OCI-M1 (cell line): ENCODE results near the gene PDE9A.
"Not testable (repeated sequence)": the region's sequence is repeated elsewhere in the genome, so short reads cannot be mapped to it uniquely, and the experiment has no call there.

Source experiments
- DNase-seq: peaks from one replicate; lab custom pipeline; 2025; lab: John Stamatoyannopoulos, UW

Gene PDE9A

DNA sequence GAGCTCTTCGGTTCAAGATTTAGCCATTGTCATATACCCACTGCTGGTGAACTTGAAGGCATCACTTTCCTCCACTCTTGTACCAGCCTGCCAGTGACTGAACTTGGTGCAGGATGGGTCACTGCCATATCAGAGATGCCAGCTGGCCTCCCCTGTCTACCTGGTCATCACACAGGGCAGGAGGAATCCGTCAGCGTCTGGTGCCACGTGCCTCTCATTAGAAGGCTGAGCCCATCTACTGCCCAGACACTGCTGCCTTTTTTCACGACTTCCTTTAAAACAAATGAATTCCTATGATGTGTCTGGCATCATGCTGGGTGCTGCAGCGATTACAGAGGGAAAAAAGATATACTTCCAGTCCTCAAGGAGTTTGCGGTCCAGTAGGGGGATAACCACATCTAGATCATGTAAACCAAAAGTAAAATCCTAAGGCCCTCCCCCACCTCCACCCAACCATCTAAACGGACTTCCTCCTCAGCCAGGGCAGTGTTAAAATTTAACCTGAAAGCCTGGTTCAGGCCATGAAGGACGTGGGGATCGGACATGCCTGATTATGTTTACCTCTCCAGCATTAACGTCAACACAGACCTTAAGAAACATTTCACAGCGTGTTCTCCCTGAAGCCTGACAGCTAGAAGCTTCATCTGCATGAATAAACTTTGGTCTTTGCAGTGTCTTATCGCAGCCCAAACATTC lies 29.2 kb upstream of the PDE9A start:
- DNase-seq: peak; percentile 60

DNA sequence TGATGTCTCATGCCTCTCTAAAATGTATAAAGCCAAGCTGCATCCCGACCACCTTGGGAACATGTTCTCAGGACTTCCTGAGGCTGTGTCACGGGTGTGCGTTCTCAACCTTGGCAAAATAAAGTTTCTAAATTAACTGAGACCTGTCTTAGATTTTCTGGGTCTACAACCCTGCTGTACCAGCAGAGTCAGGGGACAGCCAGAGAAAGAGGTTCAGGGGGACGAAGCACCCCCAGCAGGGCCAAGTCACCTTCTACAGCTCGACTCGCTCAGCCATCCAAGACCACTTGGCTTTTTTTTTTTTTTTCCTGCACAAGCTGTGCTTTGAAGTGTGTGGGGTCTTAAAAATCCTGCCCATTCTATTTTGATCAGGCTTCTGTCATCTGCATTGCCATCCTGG lies 28.5 kb upstream of the PDE9A start:
- no peak for DNase-seq

DNA sequence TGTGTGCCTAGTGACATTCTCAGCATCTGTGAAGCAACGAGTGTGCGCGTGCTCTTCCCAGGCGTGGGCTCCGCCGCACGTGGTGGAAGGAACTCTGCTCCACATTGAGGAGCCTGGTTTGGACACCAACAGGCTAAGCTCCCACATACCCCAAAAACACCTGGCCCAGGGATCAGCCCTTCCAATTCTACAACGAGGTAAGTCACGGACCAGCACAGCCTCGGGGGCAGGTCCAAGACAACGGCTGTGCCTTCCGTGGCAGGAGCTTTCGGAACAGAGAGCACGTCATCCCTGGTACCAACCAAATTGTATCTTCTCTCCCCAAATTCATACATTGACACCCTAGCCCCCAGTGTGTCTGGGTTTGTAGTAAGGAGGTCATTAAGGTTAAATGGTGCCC lies 27.2 kb upstream of the PDE9A start:
- no peak for DNase-seq

DNA sequence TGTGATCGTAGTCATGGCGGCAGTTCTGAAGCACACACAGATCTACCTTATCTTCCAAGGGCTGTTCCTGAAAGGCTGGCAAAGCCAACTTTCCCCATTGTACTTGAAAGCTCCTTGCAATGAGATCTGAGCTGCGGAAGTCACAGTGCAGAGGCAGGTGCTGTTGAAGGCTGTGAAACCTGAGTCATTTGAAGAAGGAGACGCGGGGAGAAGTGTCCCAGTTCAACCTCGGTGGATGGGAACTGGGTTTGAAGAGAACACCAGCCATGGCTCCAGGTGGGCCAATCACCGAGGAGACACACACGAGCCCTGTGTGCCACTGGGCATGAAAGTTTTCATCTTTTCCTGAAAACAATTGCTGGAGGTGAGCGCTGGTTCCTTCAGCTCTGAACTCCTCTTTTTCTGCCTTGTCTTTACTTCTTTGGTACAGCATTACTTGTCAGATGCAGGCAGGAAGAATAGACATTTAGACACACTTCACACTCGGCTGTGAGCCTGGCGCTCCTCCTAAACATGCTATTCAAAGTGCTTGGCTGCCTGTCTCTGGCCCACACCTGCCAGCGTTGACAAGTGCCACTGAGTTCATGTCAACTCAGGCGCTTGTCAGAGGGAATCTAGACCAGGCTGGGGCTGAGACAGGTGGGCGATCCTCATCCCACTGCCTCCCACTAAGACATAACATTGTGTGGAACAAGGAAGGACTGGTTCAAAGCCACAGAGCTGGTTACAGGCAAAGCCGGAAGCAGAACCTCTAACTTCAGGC lies 25.7 kb upstream of the PDE9A start:
- DNase-seq: no peak

DNA sequence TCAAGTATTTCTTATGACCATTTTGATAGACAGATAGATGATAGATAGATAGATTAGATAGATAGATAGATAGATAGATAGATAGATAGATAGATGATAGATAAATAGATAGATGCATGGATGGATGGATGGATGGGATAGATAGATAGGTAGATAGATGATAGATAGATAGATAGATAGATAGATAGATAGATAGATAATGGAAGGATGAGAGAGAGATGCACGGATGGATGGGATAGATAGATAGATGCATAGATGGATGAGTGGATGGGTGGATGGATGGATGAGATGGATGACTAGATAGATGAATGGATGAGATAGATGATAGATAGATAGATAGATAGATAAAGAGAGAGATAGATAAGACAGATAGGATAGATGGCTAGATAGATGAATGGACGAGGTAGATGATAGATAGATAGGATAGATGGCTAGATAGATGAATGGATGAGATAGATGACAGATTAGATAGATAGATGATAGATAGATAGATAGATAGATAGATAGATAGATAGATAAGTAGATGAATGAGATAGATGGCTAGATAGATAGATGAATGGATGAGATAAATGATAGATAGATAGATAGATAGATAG lies 24.9 kb upstream of the PDE9A start:
- not testable (repeated sequence) for DNase-seq

DNA sequence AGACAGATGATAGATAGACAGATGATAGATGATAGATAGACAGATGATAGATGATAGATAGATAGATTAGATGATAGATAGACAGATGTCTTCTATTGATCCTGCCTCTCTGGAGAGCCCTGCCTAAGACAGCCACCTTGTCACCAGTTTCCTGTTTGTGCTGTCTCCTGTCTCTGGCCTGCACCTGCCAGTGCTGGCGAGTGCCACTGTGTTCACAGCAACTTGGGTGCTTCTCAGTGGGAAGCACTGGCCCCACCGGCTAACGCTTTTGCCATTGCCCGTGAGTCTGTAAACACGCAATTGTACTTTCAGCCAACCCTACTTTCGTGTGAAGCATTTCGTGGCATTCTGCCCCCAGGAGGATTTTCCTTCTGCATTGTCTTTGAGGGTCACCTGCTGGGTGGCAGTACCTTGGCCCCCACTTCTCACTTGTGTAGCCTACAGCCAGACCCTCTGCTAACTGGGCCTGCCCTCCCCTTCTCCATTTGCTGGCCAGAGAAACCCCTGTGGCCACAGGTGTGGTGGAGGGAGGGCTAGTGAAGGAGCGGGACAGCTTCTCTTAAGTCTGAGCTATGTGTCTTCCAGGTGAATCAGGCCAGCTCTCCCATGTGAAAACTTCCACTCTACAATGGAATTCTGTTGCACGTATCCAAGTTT lies 23.4 kb upstream of the PDE9A start:
- DNase-seq: no peak

DNA sequence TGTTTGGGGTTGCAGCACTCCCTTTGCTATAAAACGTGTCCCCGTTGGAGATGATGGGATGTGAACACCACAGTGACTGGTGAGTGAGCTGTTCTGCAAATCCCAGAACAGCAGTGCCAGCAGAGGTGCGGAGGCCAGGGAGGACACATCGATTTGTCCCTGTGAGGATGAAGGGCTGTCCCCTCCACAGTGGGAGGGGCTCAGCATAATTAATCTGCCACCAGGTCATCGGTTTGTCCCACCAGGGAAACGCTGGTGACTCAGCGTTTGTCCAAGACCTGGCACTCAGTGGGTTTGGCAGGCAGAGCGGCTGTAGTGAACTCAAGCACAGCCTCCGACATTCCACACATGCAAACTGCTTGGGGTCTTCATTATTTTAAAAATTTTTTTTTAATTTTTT lies 22.8 kb upstream of the PDE9A start:
- no peak for DNase-seq

DNA sequence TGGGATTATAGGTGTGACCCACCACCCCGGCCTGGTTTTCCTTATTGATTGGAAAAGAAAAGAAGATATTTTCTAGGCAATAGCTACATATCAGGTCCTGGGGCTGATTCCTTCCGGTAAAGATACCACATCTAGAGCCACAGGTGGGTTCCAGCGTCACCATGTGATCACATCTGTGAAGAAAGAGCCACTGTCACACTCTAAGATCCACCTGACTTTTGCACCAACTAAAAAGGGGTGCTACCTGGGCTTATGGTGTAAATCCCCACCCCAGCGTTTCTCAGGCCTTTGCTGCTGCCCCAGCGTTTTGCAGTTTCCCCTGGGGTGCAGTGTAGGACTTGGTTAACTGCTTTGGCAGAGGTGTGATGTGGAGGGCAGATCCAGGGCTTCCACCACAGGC lies 22.3 kb upstream of the PDE9A start:
- no peak for DNase-seq

DNA sequence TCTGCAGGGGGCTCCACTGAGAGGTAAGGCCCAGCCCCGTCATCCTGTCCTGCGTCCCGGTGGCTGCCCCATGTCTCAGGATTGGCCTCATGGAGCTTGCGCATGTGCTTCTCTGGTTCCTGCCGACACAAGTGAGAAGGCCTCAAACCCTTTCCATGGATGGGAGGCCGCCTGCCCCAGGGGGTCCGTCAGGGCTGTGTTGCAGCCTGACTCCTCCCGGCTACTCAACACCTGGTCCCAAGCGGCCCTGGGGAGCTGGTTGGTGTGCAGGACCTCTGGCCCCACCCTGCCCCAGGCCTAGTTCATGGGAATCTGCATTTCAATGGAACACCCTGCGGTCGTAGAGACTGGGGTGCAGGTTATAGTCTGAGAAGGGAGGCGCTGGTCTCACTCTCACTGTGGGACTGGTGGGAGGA lies 21.1 kb upstream of the PDE9A start:
- DNase-seq: no peak

DNA sequence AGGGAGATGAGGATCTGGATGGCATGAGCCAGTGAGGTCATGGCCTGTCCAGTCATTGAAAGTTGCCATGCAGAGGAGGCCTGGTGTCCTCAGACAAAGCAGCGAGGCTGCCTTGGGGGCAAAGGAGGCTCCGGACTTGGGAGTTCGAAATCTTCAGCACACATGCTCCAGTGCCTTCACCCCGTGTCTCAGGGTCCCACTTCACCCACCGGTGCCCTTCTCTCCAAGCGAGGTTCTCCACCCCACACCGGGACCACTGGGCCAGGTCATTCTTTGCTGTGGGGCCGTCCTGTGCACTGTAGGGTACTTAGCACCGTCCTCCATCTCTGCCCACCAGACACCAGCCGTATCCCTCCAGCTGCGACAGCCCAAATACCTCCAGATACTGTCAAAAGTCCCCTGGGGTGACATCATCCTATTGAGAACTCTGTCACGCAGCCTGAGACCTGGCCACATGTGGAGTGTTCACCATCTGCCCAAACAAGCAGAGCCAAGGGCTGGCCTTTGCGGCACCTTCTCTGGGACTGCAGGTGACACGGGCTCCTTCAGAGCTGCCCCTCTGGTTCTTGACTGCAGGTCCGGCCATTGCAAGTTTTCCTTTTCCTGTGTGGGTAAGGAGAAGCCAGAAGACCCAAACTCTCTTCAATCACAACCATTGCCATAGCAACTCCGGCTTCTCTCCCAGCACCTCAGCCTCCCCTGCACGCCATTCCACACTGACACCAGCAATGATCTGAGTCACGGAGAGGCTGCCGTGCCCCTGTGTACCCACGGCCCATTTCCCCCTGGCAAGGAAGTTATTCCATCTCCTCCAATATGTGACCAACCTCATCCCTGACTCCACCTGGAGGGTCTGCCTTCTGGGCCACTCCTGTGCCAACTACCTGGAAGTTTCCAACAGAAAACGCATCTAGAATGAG lies 20.4 kb upstream of the PDE9A start:
- DNase-seq: no peak

DNA sequence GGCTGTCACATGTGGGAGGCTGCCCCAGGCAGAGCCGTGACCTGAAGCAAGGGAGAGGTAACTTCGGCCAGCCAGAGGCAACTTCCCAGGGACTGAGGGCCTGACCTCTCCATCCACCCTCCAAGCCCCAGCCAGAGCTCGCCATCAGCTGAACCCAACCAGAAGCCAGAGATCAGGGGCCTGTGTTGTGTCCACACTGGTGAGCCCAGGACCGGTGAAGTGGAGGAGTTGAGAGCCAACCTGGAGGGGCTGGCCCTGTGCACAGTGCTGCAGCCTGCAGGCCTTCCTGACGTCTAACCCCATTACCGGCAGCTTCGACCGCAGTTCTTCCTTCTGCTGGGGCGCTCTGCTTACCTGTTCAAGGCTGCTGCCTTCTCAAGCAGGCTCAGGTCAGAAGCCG lies 19.6 kb upstream of the PDE9A start:
- no peak for DNase-seq

DNA sequence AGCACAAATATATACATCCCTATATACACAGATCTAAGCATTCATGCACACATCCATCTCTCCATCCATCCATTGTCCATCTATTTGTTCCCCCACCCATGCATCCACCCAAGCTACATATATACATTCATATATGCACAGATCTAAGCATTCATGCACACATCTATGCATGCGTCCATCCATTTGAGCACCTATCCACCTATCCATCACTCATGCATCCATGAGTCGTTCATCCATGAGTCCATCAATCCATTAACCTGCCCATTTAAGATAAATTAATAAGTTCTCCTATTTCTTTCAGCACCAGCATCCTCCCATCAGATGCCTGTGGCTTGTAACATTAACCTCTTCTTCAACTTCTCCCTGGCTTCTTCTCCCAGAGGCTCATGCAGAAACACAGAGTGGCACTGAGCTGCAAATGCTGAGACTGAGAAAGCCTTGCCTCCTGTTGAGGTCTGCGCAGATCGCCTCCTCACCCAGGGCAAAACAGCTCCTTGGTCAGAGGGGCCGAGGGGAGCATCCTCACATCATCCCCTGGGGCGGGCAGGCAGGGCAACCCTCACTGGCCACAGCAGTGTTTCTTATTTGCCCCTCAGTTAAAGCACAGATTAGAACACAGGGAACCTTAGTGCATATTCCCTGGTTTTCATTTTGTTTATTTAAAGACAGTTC lies 17.4 kb upstream of the PDE9A start:
- no peak for DNase-seq

DNA sequence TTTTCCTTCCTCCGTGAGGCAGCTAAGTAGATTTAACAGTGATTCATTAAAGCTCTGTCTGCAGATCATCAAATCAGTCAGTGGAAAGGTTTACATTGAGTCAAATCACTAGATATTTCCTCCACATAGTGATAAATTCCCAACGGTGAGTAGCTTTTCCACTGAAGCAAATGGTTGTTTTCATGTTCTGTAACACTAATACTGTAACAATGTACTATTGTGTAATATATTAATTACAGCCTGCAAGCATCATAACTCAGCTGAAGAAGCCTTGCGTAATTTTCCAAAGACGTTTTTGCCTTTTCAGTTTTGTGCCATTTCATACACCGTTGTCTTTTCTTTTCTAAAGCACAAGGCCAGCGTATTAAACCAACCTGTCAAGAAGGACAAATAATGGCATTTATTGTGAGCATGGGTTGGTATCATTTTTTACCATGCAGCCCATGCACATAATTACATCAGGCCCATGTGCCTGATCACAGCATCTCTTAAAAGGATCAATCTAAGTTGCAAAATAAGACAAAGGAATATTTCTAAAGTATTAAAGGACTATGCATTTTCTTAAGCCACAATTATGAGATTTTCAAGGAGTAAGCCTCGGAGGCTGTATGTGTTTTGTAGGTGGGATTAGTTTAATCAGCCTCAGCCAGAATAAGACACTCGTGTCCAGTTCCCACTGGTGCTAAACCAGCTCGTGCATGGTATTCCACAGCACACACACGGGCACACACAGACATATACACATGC lies 16.7 kb upstream of the PDE9A start:
- DNase-seq: no peak

DNA sequence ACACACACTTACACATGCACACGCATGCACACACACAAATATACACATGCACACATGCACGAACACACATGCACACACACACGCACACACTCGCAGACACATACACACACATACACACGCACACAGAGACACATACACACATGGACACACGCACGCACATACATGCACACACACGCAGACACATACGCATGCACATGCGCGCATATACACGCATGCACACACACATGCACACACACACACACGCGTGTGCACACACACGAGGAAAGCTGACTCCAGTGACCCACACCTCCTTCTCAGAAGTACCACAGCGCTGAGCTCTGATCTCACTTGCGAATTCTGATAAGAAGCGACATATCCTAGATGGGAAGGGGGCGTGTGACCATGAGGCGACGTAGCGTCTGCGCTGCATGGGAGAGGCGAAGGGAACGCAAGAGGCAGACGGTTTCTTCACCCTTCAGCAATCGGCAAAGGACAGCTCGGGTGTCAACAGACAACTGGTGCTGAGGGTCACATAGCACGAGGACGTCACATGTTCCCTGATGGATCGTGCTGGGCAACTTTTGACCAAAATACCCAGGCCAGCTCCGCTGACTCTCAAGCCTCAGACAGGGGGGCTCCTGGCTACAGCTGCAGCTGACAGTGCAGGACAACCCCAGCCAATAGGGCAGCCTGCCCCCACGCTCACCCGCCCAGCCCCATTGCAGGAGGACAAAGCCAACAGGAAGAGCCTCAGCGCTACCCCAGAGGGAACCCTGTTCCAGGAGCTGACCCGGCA lies 16.0 kb upstream of the PDE9A start:
- no peak for DNase-seq

DNA sequence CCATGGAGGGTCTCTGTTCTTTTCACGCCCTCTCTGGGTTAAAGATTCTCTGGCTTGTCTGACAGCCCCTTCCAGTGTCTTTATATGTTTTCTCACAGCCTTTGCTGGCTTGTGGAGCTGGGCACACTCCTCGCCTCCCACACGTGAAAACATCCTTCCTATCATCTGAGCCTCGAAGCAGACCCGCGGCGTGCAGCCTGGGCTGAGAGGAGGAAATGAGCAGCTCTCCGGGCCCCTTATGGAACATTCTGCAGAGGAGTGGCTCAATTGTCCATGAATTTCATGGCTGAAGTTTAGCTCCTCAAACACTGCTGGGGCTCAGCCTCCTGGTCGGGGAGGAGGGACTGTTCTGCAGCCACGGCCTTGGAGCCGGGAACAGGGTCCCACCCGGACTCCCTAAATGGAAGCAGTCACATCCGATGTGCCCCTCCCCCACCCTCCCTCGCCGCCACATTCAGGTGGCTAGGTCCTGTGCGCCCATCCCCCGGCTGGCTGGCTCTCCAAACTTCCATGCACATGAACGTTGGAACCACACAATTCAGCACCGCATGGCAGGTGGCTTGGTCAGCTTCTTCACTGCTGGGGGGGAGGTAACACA lies 15.1 kb upstream of the PDE9A start:
- DNase-seq: no peak

DNA sequence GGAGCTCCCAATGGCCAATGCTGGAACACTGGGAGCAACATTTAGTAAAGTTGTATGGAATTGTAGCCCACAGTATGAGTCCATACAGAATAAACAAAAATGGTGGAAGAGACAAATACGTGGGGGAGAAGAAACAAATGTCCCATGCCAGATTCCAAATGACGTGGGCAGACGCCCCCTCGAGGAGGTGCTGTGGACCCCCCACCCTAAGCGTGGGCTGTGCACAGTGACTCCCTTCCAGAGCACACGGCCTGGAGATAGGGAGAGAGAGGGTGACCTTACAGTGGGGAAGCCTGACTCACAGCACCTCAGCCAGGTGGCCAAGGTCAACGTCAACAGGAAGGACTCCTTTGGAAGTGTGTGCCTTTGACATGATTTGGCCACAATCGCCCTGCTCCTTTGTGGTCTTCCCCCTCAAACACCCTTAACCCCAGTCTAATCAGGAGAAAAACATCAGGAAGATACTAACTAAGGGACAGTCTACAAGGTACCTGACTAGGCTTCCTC lies 13.7 kb upstream of the PDE9A start:
- no peak for DNase-seq

DNA sequence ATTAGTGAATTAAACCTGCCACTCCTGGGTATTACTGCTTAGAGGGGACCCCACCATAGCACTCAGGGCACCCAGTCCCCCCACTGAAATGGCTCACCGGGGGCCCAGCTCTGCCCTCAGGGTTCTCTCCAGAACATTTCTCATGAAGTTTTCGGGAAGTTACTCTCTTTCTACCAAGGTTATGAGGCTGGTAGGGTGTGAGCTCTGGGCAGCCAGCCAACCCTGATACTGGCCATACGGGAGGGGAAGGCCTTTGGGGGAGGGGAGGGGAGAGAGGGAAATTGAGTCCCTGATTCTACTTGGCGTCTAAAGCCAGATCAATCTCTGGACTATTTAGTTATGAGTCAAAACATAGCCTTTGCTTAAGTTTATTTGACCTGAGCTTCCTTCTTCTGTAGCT lies 12.9 kb upstream of the PDE9A start:
- peak; percentile 80 for DNase-seq

DNA sequence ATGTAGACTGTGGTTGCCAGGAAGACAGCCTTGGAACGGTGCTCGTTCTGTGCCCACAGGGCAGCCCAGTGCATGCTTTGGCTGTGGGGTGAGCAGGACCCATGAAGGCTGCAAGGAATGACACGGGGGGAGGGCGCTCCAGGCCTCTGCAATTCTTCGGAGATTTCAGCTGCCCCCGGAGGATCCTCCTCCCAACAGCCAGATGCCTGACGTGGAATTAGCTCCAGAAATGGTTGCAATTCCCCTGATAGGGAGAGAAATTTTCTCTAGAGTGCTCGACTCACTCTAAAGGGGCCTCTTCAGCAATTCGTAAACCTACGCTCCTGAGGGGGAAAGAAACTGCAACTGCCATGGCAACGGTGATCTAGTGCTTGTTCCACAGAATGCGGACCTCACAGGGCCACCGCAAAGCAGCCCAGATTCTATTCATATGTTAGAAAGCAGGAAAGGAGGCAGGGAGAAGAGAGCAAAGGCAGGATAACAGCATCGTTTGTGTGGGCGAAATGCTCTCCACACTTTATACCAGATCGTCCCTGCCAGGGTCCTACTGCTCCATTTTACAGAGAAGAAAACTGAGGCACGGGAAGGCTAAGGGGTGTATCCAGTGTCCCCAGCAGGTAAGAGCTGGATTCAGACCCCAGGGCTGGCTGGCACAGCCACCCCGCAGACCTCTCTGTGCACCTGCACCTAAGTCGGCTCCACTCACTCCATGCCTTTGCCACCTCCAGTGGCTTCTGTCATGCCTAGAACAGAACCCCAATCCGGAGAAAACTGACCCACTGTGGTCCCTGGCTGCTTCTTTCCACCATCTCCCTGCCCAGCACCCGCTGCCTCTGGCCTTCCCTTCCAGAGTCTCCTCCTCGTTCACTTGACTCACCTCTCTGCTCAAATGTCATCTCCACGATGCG lies 11.9 kb upstream of the PDE9A start:
- DNase-seq: no peak
